ENCODE results near the gene CYB5D1. TPM values are rescaled to one million over a fixed set of nuclear protein-coding genes. Genes with fewer than 3 reads are reported as not detected.

The CYB5D1 gene
- total RNA-seq, 4 donors from 2014 or later, result 14.9 to 29.5 (median 23.5) TPM

DNA sequence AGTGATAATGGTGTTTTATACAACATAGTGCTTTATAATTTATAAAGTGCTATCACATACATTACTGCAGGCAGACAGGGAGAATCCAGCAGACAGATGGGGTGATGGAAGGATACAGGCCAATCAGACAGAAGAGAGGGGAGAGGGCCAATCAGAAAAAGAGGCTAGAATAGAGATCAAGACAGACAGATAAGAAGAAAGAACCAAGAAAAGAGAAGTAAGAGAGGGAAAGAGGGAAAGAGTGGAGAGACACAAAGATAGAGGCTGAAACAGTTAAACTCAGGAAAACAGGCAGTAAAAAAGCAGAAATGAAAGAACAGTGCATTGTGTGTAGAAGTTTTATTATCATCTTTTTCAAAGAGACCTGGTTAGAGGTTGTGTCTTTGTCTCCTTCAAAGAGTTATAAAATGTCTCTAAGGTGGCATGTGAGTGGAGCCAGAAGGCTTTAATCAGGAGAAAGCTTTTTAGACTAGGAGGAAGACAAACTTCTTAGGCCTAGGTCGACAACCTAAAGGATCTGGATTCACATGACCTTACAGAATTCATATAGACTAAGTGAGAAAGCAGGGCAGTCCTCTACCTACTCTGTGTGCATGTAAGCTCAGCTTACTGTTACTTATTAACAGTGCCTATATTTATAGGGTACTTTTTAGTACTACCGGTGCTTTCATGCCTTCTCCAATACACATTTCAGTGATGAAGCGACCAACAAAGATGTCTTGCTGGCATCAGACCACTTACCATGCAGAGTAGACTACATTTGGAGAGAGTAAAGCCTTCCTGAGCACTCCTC, 22.5 kb downstream of the CYB5D1 start:
- 76 to 86% methylated on average over 3 of the region's 3 CpGs for WGBS, 2 donors
- TF ChIP-seq, protein P1, sequence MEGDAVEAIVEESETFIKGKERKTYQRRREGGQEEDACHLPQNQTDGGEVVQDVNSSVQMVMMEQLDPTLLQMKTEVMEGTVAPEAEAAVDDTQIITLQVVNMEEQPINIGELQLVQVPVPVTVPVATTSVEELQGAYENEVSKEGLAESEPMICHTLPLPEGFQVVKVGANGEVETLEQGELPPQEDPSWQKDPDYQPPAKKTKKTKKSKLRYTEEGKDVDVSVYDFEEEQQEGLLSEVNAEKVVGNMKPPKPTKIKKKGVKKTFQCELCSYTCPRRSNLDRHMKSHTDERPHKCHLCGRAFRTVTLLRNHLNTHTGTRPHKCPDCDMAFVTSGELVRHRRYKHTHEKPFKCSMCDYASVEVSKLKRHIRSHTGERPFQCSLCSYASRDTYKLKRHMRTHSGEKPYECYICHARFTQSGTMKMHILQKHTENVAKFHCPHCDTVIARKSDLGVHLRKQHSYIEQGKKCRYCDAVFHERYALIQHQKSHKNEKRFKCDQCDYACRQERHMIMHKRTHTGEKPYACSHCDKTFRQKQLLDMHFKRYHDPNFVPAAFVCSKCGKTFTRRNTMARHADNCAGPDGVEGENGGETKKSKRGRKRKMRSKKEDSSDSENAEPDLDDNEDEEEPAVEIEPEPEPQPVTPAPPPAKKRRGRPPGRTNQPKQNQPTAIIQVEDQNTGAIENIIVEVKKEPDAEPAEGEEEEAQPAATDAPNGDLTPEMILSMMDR (IDR thresholded peaks at IDR 0.05), result no peak
- no peak for TF ChIP-seq POLR2A (IDR thresholded peaks at IDR 0.05)
- H3K4me3 ChIP-seq (replicated peaks in 1 of 3), result no peak overlapping the region
- H3K27ac ChIP-seq, result no peak overlapping the region
- intact Hi-C loops (cut with DNase I), result no loop called here
- H3K36me3 ChIP-seq, result no peaks in the 10 kb centered on the region
- peaks cover 10 to 15% of the 10 kb centered on the region in 2 donors for H3K4me1 ChIP-seq
- no peak for DNase-seq
- no peaks in the 10 kb centered on the region for H3K27me3 ChIP-seq
- no peaks in the 10 kb centered on the region for H3K9me3 ChIP-seq

DNA sequence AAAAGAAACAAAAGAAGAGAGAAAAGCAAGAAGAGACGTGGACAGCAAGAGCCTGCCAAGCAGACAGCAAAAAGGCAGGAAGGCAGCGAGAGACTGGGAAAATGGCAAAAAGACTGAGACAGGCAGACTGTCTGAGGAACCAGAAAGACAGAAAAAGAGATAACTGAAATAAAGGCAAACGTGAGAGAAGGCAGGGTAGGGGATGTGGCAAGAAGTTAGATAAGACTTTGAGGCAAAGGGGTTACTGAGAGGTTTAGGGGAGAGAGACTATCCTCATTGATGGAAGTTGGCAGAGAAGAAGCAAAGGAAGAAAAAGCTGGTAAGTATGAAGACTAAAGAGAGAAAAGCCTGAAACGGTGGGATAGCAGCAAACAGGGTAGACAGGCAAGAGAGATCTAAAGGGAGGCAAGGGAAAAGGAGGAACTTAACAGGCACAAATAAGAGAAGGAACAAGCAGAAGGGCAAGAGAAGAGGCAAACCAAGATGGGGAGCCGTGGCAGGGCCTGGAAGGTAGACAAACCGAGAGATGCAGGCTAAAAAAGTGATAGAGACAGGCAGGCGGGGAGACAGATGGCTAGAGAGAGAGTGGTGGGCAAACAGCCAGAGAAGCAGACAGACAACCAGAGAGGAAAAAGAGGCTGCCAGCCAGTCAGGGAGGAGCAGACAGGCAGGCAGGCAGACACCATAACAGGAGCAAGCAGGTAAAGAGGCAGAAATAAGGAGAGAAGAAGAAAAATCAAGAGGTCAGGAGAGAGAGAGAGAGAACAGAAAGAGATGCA, 23.7 kb downstream of the CYB5D1 start:
- WGBS, 2 donors, result 68 to 69% methylated on average over 7 of the region's 7 CpGs
- H3K27me3 ChIP-seq, result no peaks in the 10 kb centered on the region
- H3K27ac ChIP-seq, result no peak overlapping the region
- intact Hi-C loops (cut with DNase I), result no loop called here
- no peaks in the 10 kb centered on the region for H3K36me3 ChIP-seq
- H3K4me1 ChIP-seq, result peaks cover 11 to 16% of the 10 kb centered on the region in 2 donors
- TF ChIP-seq, protein P1 (IDR thresholded peaks at IDR 0.05), result no peak
- TF ChIP-seq POLR2A (IDR thresholded peaks at IDR 0.05), result no peak
- DNase-seq, result no peak
- H3K4me3 ChIP-seq (replicated peaks in 1 of 3), result no peak overlapping the region
- H3K9me3 ChIP-seq, result no peaks in the 10 kb centered on the region

DNA sequence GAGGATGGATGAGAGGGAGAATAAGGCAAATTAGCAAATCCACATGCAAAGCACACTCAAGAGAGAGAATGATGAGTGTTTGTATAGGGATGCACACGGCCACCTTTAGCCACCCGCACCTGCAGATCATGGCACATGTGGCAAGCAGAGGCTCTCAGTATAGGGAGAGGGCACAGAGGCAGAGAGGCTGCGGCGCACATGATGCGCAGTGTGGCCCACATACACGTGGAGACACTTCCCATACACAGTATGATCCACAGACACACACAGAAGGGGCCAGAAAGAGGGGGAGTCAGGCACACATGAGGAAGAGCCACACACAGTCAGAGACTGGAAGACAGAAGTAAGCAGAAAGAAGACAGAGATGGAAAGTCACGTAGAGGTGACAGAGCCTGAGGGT, 24.3 kb downstream of the CYB5D1 start:
- Histone ChIP-seq H3K4me3 (replicated peaks in 1 of 3) (no peak overlapping the region), H3K36me3 (no peaks in the 10 kb centered on the region), H3K9me3 (no peaks in the 10 kb centered on the region), H3K4me1 (peaks cover 15 to 19% of the 10 kb centered on the region in 2 donors), H3K27ac (no peak overlapping the region), H3K27me3 (no peaks in the 10 kb centered on the region)
- no peak for DNase-seq
- TF ChIP-seq POLR2A (IDR thresholded peaks at IDR 0.05), result no peak
- TF ChIP-seq, protein P1 (IDR thresholded peaks at IDR 0.05), result no peak
- 70 to 85% methylated on average over 7 of the region's 7 CpGs for WGBS, 2 donors
- intact Hi-C loops (cut with DNase I), result no loop called here

DNA sequence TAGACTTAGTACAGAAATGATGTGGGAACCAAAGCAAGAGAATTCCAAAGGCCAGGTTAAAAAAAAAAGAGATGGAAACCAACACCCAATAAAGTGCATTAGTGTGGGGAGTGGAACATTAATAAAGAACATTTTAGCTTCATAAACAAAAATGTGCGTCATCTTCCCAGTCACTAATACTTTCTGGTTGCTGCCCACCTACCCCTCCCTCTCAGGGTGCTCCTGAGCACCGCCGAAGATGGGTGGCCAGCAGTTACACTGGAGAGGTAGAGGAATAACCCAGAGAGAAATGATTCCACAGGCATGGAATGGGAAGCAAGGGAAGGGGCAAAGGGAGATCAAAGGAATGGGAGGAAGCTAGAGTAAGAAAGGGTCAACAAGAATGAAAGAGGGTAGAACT, 24.8 kb downstream of the CYB5D1 start:
- peak overlapping the region in 1 of 3 donors; percentile 83 for H3K27ac ChIP-seq

More for the DNA sequence above, 24.8 kb downstream of the CYB5D1 start:
- no peaks in the 10 kb centered on the region for H3K9me3 ChIP-seq
- no peaks in the 10 kb centered on the region for H3K27me3 ChIP-seq
- H3K4me3 ChIP-seq (replicated peaks in 1 of 3), result no peak overlapping the region
- 84 to 85% methylated on average over 3 of the region's 3 CpGs for WGBS, 2 donors
- no peak for DNase-seq
- TF ChIP-seq POLR2A (IDR thresholded peaks at IDR 0.05), result no peak
- TF ChIP-seq, protein P1 (IDR thresholded peaks at IDR 0.05), result no peak
- peaks cover 18 to 23% of the 10 kb centered on the region in 2 donors for H3K4me1 ChIP-seq
- H3K36me3 ChIP-seq, result no peaks in the 10 kb centered on the region
- intact Hi-C loops (cut with DNase I), result no loop called here

All from thyroid gland (tissue), 4 donors.